IMR-90 (cell line): Measurements from ENCODE around the gene PAPSS2. TPM values are rescaled to one million over a fixed set of nuclear protein-coding genes. Genes with fewer than 3 reads are reported as not detected.

Experiments used
- ATAC-seq: fragments of 200-7000 bp; cut with Tn5 transposase; 2 replicates; pipeline ENCODE4 v1.9.1; 2020; ENCODE audit warnings: low read depth, mild to moderate bottlenecking, moderate library complexity
- BruUV-seq: library from RNA; stranded (reverse); fragments of 400-500 nt; replicated peaks from 2 replicates; lab custom pipeline; 2021; lab: Mats Ljungman, UMichigan
- CTCF ChIA-PET: fragments of 300-600 bp; formaldehyde crosslinking; extraction: SDS; loops from one replicate; lab custom pipeline; 2021; ENCODE audit warnings: antibody characterized with exemption; lab: Yijun Ruan, JAX
- POLR2A ChIA-PET: fragments of 300-600 bp; sonication (Branson Sonifier 250); formaldehyde crosslinking; loops from one replicate; lab custom pipeline; 2022; ENCODE audit warnings: antibody characterized with exemption; ENCODE audit not compliant: unreplicated experiment; lab: Charles Lee
- DNase-seq: peaks from one replicate; pipeline ENCODE4 v3.0.0; 2013
- H2AFZ ChIP-seq: replicated peaks from 2 replicates; pipeline ENCODE3; 2013; ENCODE audit warnings: low read length, mild to moderate bottlenecking; ENCODE audit not compliant: poor library complexity
- H2AK5ac ChIP-seq: 2 replicates; pipeline ENCODE4 v1.6.1; 2013; ENCODE audit warnings: low read depth, low read length, inconsistent platforms
- H2AK9ac ChIP-seq: replicated peaks from 2 replicates; pipeline ENCODE3; 2013; ENCODE audit warnings: mild to moderate bottlenecking, low read depth, low read length, moderate library complexity; ENCODE audit not compliant: poor library complexity
- H2BK120ac ChIP-seq: 2 replicates; pipeline ENCODE4 v1.6.1; 2013; ENCODE audit warnings: low read depth, low read length, inconsistent platforms
- H2BK15ac ChIP-seq: 3 replicates; pipeline ENCODE4 v1.6.1; 2013; ENCODE audit warnings: low read depth, low read length, inconsistent platforms
- H2BK20ac ChIP-seq: 2 replicates; pipeline ENCODE4 v1.6.1; 2013; ENCODE audit warnings: low read depth, mild to moderate bottlenecking, inconsistent platforms, low read length, moderate library complexity
- H2BK5ac ChIP-seq: 2 replicates; pipeline ENCODE4 v1.6.1; 2013; ENCODE audit warnings: mild to moderate bottlenecking, low read depth, low read length, inconsistent platforms; ENCODE audit not compliant: poor library complexity, severe bottlenecking
- H3K14ac ChIP-seq: replicated peaks from 2 replicates; pipeline ENCODE4 v1.6.1; 2013; ENCODE audit warnings: low read depth, low read length, inconsistent platforms
- H3K18ac ChIP-seq: 2 replicates; pipeline ENCODE4 v1.6.1; 2013; ENCODE audit warnings: low read depth, low read length, control low read depth
- H3K23ac ChIP-seq: 2 replicates; pipeline ENCODE4 v1.6.1; 2013; ENCODE audit warnings: low read depth, low read length, inconsistent platforms
- H3K27ac ChIP-seq: 2 replicates; pipeline ENCODE4 v1.5.1; 2013; ENCODE audit warnings: mild to moderate bottlenecking, control low read depth, low read length; ENCODE audit not compliant: insufficient read depth
- H3K27me3 ChIP-seq: 2 replicates; pipeline ENCODE4 v1.6.1; 2013; ENCODE audit warnings: low read length; ENCODE audit not compliant: control insufficient read depth, insufficient read depth
- H3K36me3 ChIP-seq: 2 replicates; pipeline ENCODE4 v1.6.1; 2013; ENCODE audit warnings: low read length, mixed read lengths; ENCODE audit not compliant: control insufficient read depth, insufficient read depth
- H3K4ac ChIP-seq: 2 replicates; pipeline ENCODE4 v1.6.1; 2013; ENCODE audit warnings: low read depth, low read length, inconsistent platforms
- H3K4me1 ChIP-seq: 2 replicates; pipeline ENCODE4 v1.6.1; 2013; ENCODE audit warnings: low read length, mixed read lengths; ENCODE audit not compliant: control insufficient read depth, insufficient read depth
- H3K4me2 ChIP-seq: 2 replicates; pipeline ENCODE4 v1.6.1; 2013; ENCODE audit warnings: low read depth, mild to moderate bottlenecking, control low read depth, low read length, moderate library complexity
- H3K4me3 ChIP-seq: 2 replicates; pipeline ENCODE4 v1.5.1; 2013; ENCODE audit warnings: low read depth, mild to moderate bottlenecking, control low read depth, low read length, moderate library complexity; ENCODE audit not compliant: insufficient read depth
- H3K56ac ChIP-seq: 2 replicates; pipeline ENCODE4 v1.6.1; 2013; ENCODE audit warnings: low read length, inconsistent platforms; ENCODE audit not compliant: insufficient read depth; ENCODE audit errors: extremely low read depth
- H3K79me1 ChIP-seq, 2 experiments: 2 replicates each; pipeline ENCODE4 v1.6.1; 2013; ENCODE audit warnings: low read length in 2 of 2, inconsistent platforms in 1 of 2, low read depth in 1 of 2
- H3K9ac ChIP-seq: 2 replicates; pipeline ENCODE4 v1.6.1; 2013; ENCODE audit warnings: low read depth, low read length, control low read depth
- H3K9me1 ChIP-seq: 2 replicates; pipeline ENCODE4 v1.6.1; 2013; ENCODE audit warnings: low read length, inconsistent platforms; ENCODE audit not compliant: insufficient read depth
- H3K9me3 ChIP-seq: 2 replicates; pipeline ENCODE4 v1.6.1; 2013; ENCODE audit warnings: low read length; ENCODE audit not compliant: control insufficient read depth, insufficient read depth
- H4K20me1 ChIP-seq: 2 replicates; pipeline ENCODE4 v1.6.1; 2013; ENCODE audit warnings: low read length, inconsistent platforms; ENCODE audit not compliant: insufficient read depth
- H4K5ac ChIP-seq: 2 replicates; pipeline ENCODE4 v1.6.1; 2013; ENCODE audit warnings: mild to moderate bottlenecking, low read depth, low read length, control low read depth
- H4K8ac ChIP-seq, 2 experiments: 2 replicates each; pipeline ENCODE4 v1.6.1; 2013; ENCODE audit warnings: low read depth in 2 of 2, low read length in 2 of 2, control low read depth in 1 of 2, inconsistent platforms in 1 of 2
- H4K91ac ChIP-seq: 2 replicates; pipeline ENCODE4 v1.6.1; 2013; ENCODE audit warnings: low read depth, low read length, inconsistent platforms; ENCODE audit not compliant: insufficient read depth
- BHLHE40 ChIP-seq: fragments of 150-350 bp; IDR thresholded peaks from 2 replicates; pipeline ENCODE4 v1.6.1; 2016; ENCODE audit warnings: mild to moderate bottlenecking, low read depth, low read length
- CEBPB ChIP-seq: IDR thresholded peaks from 2 replicates; pipeline ENCODE4 v1.6.1; 2012; ENCODE audit warnings: low read depth, low read length, improper control_type of control experiment
- CHD1 ChIP-seq: IDR thresholded peaks from 2 replicates; pipeline ENCODE4 v1.6.1; 2012; ENCODE audit warnings: low read depth, low read length, improper control_type of control experiment
- FOS ChIP-seq: fragments of 150-350 bp; IDR thresholded peaks from 2 replicates; pipeline ENCODE4 v1.6.1; 2016; ENCODE audit warnings: low read depth, low read length
- MAFK ChIP-seq: IDR thresholded peaks from 2 replicates; pipeline ENCODE4 v1.6.1; 2012; ENCODE audit warnings: low read depth, low read length, improper control_type of control experiment
- MAZ ChIP-seq: IDR thresholded peaks from 2 replicates; pipeline ENCODE4 v1.6.1; 2012; ENCODE audit warnings: low read depth, mild to moderate bottlenecking, low read length, improper control_type of control experiment, moderate library complexity, borderline replicate concordance
- MXI1 ChIP-seq: IDR thresholded peaks from 2 replicates; pipeline ENCODE4 v1.6.1; 2012; ENCODE audit warnings: low read depth, mild to moderate bottlenecking, low read length, moderate library complexity, borderline replicate concordance
- NFE2L2 ChIP-seq: fragments of 150-350 bp; IDR thresholded peaks from 2 replicates; pipeline ENCODE4 v1.6.1; 2016; ENCODE audit warnings: low read depth, mild to moderate bottlenecking, low read length
- POLR2A ChIP-seq: IDR thresholded peaks from 2 replicates; pipeline ENCODE4 v1.6.1; 2012; ENCODE audit warnings: mild to moderate bottlenecking, low read depth, low read length
- RAD21 ChIP-seq: IDR thresholded peaks from 2 replicates; pipeline ENCODE4 v1.6.1; 2012; ENCODE audit warnings: low read length, improper control_type of control experiment
- RCOR1 ChIP-seq: IDR thresholded peaks from 2 replicates; pipeline ENCODE4 v1.6.1; 2012; ENCODE audit warnings: mild to moderate bottlenecking, low read length, improper control_type of control experiment; ENCODE audit not compliant: insufficient replicate concordance
- RFX5 ChIP-seq: IDR thresholded peaks from 2 replicates; pipeline ENCODE4 v1.8.0; 2012; ENCODE audit warnings: low read depth, mild to moderate bottlenecking, low read length, moderate library complexity
- SMC3 ChIP-seq: fragments of 150-350 bp; IDR thresholded peaks from 2 replicates; pipeline ENCODE4 v1.6.1; 2016; ENCODE audit warnings: low read depth, mild to moderate bottlenecking, antibody characterized with exemption, low read length, moderate library complexity
- WGBS, 2 experiments: methylation state at CpG; one replicate each; pipeline versions ENCODE4 v1.1.5 to v1.1.7; 2013; ENCODE audit warnings: missing lambda C conversion rate in 2 of 2; ENCODE audit not compliant: insufficient read length in 1 of 2; ENCODE audit errors: extremely low coverage in 2 of 2; 5-methylcytosine and 5-hydroxymethylcytosine counted together
- dilution Hi-C: fragments of 300-500 bp; cut with HindIII; formaldehyde crosslinking; loops from one replicate; pipeline ENCODE4 v1.14.3; 2018; ENCODE audit warnings: low sequenced_read_pairs; ENCODE audit not compliant: unreplicated experiment
- in situ Hi-C: fragments of 300-500 bp; cut with MboI; formaldehyde crosslinking; loops from 3 replicates; pipeline ENCODE4 v1.14.3; 2019; ENCODE audit warnings: low sequenced_read_pairs, inconsistent platforms, mixed read lengths
- intact Hi-C: fragments of 100-400 bp; cut with micrococcal nuclease; formaldehyde crosslinking; loops from 2 replicates; pipeline ENCODE4 v1.10.0; 2022
- polyA plus RNA-seq, 3 experiments: library from polyadenylated mRNA; depleted of rRNA; stranded (reverse); fragments of >200 nt; gene quantifications; 2 replicates each; pipeline ENCODE4 v1.2.3, GENCODE V29; 2012; ENCODE audit warnings: low replicate concordance in 1 of 3
- total RNA-seq: library from RNA; depleted of rRNA; stranded (reverse); fragments of >200 nt; gene quantifications from 2 replicates; pipeline ENCODE4 v1.2.3, GENCODE V29; 2012
- TF ChIP-seq, protein P1 (sequence below): fragments of 150-350 bp; IDR thresholded peaks from 2 replicates; pipeline ENCODE4 v1.6.1; 2016; ENCODE audit warnings: low read depth, mild to moderate bottlenecking, low read length, moderate library complexity, borderline replicate concordance
- TF ChIP-seq, protein P2 (sequence below): conservative IDR thresholded peaks from 2 replicates; pipeline ENCODE4 v1.5.1; 2012; ENCODE audit warnings: mild to moderate bottlenecking, low read depth, low read length, improper control_type of control experiment
- TF ChIP-seq, protein P3 (sequence below): fragments of 150-350 bp; IDR thresholded peaks from 2 replicates; pipeline ENCODE4 v1.6.1; 2017; ENCODE audit warnings: mild to moderate bottlenecking, antibody characterized with exemption, low read length, low read depth

The PAPSS2 gene
- total and polyA plus RNA-seq, 2 of the 4 experiments (the other 2 are of a cell fraction) = 55.0 to 63.3 TPM

DNA sequence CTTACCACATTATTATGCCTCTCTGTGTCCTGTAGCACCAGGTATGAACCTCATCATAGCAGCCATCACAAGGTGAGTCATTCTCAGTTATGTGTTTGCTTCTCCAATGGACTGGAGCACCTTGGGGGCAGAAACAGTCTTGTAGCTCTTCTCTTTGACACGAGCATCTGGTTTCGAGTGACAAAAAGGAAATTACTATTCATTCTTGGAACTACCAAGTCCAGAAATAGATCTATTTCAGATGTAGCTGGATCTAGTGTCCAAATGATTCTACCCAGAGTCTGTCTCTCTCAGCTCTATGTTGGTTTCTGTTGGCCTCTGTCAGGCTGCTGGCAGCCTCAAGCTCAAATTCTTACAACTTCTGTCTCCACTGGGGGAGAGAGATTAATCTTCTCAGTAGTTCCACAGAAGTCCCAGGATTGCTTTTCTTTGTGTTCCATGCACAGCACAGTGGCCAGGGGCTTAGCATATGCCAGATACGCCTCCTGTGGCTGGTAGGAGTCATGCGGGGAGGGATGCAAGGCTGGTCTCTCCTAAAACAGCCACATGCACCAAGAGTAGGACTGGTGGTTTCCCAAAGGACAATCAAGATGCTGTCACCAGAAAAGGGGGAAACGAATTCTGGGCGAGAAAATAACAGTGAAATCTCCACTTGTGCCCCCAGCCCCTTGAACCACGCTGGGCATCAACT lies 37.2 kb upstream of the PAPSS2 start:
- H3K9me1 ChIP-seq = no peaks in the 10 kb centered on the region
- no CpG with 5 or more reads among the region's 7 CpGs for WGBS, 2 experiments
- POLR2A ChIA-PET = no interaction called here
- H2AK9ac ChIP-seq = no peak overlapping the region
- no peaks in the 10 kb centered on the region for H3K79me1 ChIP-seq
- H3K23ac ChIP-seq = no peak overlapping the region
- no peak overlapping the region for H4K8ac ChIP-seq
- H2BK5ac ChIP-seq = no peak overlapping the region
- H2AFZ ChIP-seq = no peak overlapping the region
- intact Hi-C loops (no loop called here), in situ Hi-C loops (no loop called here), dilution Hi-C loops (no loop called here)
- H4K5ac ChIP-seq = no peak overlapping the region
- peaks cover 16% of the 10 kb centered on the region for H3K27me3 ChIP-seq
- CTCF ChIA-PET = no interaction called here
- H3K4me2 ChIP-seq = no peak overlapping the region
- H3K27ac ChIP-seq = no peak overlapping the region
- BruUV-seq = no TSS peak
- no peak overlapping the region for H3K56ac ChIP-seq
- DNase-seq (no peak), ATAC-seq (no peak)
- H2AK5ac ChIP-seq = no peak overlapping the region
- no peaks in the 10 kb centered on the region for H4K20me1 ChIP-seq
- no peak overlapping the region for H4K91ac ChIP-seq
- no peak overlapping the region for H3K9ac ChIP-seq
- no peak overlapping the region for H3K4ac ChIP-seq
- H2BK20ac ChIP-seq = no peak overlapping the region
- no peak overlapping the region for H3K4me3 ChIP-seq
- H3K4me1 ChIP-seq = peaks cover 5% of the 10 kb centered on the region; the same call in 1 of the 2 replicates
- H3K36me3 ChIP-seq = no peaks in the 10 kb centered on the region
- no peak overlapping the region for H3K18ac ChIP-seq
- H2BK15ac ChIP-seq = no peak overlapping the region
- H2BK120ac ChIP-seq = no peak overlapping the region
- H3K14ac ChIP-seq = no peak overlapping the region
- no peaks in the 10 kb centered on the region for H3K9me3 ChIP-seq
- TF ChIP-seq CHD1 = no peak
- TF ChIP-seq, protein P1, sequence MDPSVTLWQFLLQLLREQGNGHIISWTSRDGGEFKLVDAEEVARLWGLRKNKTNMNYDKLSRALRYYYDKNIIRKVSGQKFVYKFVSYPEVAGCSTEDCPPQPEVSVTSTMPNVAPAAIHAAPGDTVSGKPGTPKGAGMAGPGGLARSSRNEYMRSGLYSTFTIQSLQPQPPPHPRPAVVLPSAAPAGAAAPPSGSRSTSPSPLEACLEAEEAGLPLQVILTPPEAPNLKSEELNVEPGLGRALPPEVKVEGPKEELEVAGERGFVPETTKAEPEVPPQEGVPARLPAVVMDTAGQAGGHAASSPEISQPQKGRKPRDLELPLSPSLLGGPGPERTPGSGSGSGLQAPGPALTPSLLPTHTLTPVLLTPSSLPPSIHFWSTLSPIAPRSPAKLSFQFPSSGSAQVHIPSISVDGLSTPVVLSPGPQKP = no peak
- no peak for TF ChIP-seq POLR2A
- TF ChIP-seq FOS = no peak
- no peak for TF ChIP-seq MXI1
- no peak for TF ChIP-seq RFX5
- TF ChIP-seq NFE2L2 = no peak
- TF ChIP-seq CEBPB = no peak
- TF ChIP-seq SMC3 = no peak
- no peak for TF ChIP-seq RCOR1
- TF ChIP-seq MAFK = no peak
- TF ChIP-seq, protein P2, sequence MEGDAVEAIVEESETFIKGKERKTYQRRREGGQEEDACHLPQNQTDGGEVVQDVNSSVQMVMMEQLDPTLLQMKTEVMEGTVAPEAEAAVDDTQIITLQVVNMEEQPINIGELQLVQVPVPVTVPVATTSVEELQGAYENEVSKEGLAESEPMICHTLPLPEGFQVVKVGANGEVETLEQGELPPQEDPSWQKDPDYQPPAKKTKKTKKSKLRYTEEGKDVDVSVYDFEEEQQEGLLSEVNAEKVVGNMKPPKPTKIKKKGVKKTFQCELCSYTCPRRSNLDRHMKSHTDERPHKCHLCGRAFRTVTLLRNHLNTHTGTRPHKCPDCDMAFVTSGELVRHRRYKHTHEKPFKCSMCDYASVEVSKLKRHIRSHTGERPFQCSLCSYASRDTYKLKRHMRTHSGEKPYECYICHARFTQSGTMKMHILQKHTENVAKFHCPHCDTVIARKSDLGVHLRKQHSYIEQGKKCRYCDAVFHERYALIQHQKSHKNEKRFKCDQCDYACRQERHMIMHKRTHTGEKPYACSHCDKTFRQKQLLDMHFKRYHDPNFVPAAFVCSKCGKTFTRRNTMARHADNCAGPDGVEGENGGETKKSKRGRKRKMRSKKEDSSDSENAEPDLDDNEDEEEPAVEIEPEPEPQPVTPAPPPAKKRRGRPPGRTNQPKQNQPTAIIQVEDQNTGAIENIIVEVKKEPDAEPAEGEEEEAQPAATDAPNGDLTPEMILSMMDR = no peak
- no peak for TF ChIP-seq MAZ
- TF ChIP-seq, protein P3, sequence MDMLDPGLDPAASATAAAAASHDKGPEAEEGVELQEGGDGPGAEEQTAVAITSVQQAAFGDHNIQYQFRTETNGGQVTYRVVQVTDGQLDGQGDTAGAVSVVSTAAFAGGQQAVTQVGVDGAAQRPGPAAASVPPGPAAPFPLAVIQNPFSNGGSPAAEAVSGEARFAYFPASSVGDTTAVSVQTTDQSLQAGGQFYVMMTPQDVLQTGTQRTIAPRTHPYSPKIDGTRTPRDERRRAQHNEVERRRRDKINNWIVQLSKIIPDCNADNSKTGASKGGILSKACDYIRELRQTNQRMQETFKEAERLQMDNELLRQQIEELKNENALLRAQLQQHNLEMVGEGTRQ = no peak
- TF ChIP-seq RAD21 = no peak
- TF ChIP-seq BHLHE40 = no peak
